Calu3 (cell line): Measurements from ENCODE around the gene ABCB10. TPM values are rescaled to one million over a fixed set of nuclear protein-coding genes. Genes with fewer than 3 reads are reported as not detected.
A peak's percentile ranks its signal among the peaks of the same experiment; 100 is the strongest.
"Not testable (repeated sequence)": the region's sequence is repeated elsewhere in the genome, so short reads cannot be mapped to it uniquely, and the experiment has no call there.

ENCODE experiments used
- BruUV-seq: library from RNA; stranded (reverse); fragments of 400-500 nt; replicated peaks from 2 replicates; lab custom pipeline; 2021; lab: Mats Ljungman, UMichigan
- CTCF ChIA-PET: fragments of 300-600 bp; sonication (Branson Sonifier 250); formaldehyde crosslinking; loops from one replicate; lab custom pipeline; 2022; ENCODE audit warnings: antibody characterized with exemption; lab: Charles Lee
- DNase-seq: peaks from one replicate; pipeline ENCODE4 v3.0.0; 2022
- H3K27ac Mint-ChIP-seq: one replicate; pipeline ENCODE4 v1.8.0; 2022; ENCODE audit warnings: mixed read lengths; ENCODE audit not compliant: unreplicated experiment
- H3K27me3 Mint-ChIP-seq: one replicate; pipeline ENCODE4 v1.8.0; 2022; ENCODE audit warnings: mixed read lengths; ENCODE audit not compliant: unreplicated experiment
- H3K36me3 Mint-ChIP-seq: one replicate; pipeline ENCODE4 v1.8.0; 2022; ENCODE audit warnings: mild to moderate bottlenecking, moderate library complexity, mixed read lengths; ENCODE audit not compliant: insufficient read depth, unreplicated experiment
- H3K4me1 Mint-ChIP-seq: one replicate; pipeline ENCODE4 v1.8.0; 2022; ENCODE audit warnings: mild to moderate bottlenecking, low read depth, mixed read lengths; ENCODE audit not compliant: unreplicated experiment
- H3K4me3 Mint-ChIP-seq: one replicate; pipeline ENCODE4 v1.8.0; 2022; ENCODE audit warnings: mild to moderate bottlenecking, low read depth, moderate library complexity, mixed read lengths; ENCODE audit not compliant: unreplicated experiment
- H3K9me3 Mint-ChIP-seq: one replicate; pipeline ENCODE4 v1.8.0; 2022; ENCODE audit warnings: low read depth, mixed read lengths; ENCODE audit not compliant: unreplicated experiment
- CTCF ChIP-seq: fragments of 200-600 bp; IDR thresholded peaks from one replicate; pipeline ENCODE4 v1.8.0; 2022; ENCODE audit warnings: antibody characterized with exemption; ENCODE audit not compliant: unreplicated experiment
- intact Hi-C: fragments of 100-400 bp; cut with micrococcal nuclease; formaldehyde crosslinking; loops from one replicate; pipeline ENCODE4 v1.10.0; 2022; ENCODE audit not compliant: unreplicated experiment
- total RNA-seq: library from RNA; stranded (reverse); gene quantifications from 2 replicates; pipeline ENCODE4 v1.2.3, GENCODE V29; 2022

The ABCB10 gene
- total RNA-seq, 1 experiment from 2014 or later: 19.9 TPM

- no TSS peak for BruUV-seq
- Mint-ChIP-seq H3K4me1 (peaks cover 8% of the 10 kb centered on the region), H3K27me3 (no peaks in the 10 kb centered on the region), H3K27ac (no peak overlapping the region), H3K4me3 (no peak overlapping the region), H3K36me3 (peaks cover 21% of the 10 kb centered on the region), H3K9me3 (no peaks in the 10 kb centered on the region)
- CTCF ChIA-PET: no interaction called here
- TF ChIP-seq CTCF: no peak
- no peak for DNase-seq
- intact Hi-C loops: no loop called here
These were observed 4.2 kb upstream of the ABCB10 start for GRCh38 chr1:229562686-229563085.

- BruUV-seq: no TSS peak
- CTCF ChIA-PET: no interaction called here
These were observed 2.6 kb upstream of the ABCB10 start for GRCh38 chr1:229561141-229561540.

GRCh38 chr1:229560124-229560523 is 1.6 kb upstream of the ABCB10 start:
- H3K27me3 Mint-ChIP-seq, CTCF ChIA-PET, intact Hi-C loops, BruUV-seq, DNase-seq, H3K9me3 Mint-ChIP-seq: not testable (repeated sequence)
- Mint-ChIP-seq H3K4me3 (peak overlapping the region; percentile 92), H3K27ac (peak overlapping the region; percentile 66), H3K36me3 (peaks cover 24% of the 10 kb centered on the region), H3K4me1 (peaks cover 23% of the 10 kb centered on the region)

More at GRCh38 chr1:229561141-229561540, 2.6 kb upstream of the ABCB10 start:
- DNase-seq: no peak
- intact Hi-C loops: no loop called here
- Mint-ChIP-seq H3K27ac (no peak overlapping the region), H3K4me1 (peaks cover 21% of the 10 kb centered on the region), H3K27me3 (no peaks in the 10 kb centered on the region), H3K9me3 (no peaks in the 10 kb centered on the region), H3K4me3 (no peak overlapping the region), H3K36me3 (peaks cover 24% of the 10 kb centered on the region)
- no peak for TF ChIP-seq CTCF

- BruUV-seq: TSS peak; percentile 86
- intact Hi-C loops: loop anchor here (5.0 kb wide), 1 partner anchor 68 kb away; the partner anchor contains the start of genes TAF5L and URB2
- H3K9me3 Mint-ChIP-seq, H3K27me3 Mint-ChIP-seq: not testable (repeated sequence)
- Mint-ChIP-seq H3K4me3 (peak overlapping the region; percentile 92), H3K27ac (peak overlapping the region; percentile 66), H3K36me3 (peaks cover 24% of the 10 kb centered on the region), H3K4me1 (peaks cover 23% of the 10 kb centered on the region)
- peak; percentile 30 for DNase-seq
- CTCF ChIA-PET: interaction anchor here (0.6 to 1.5 kb wide), 11 partner anchors 10 to 646 kb away, joined by 3 to 10 read pairs (median 6); partner anchors contain the start of genes TAF5L and URB2
These were observed 862 bp upstream of the ABCB10 start for GRCh38 chr1:229559336-229559801.

GRCh38 chr1:229557913-229558414 is 543 bp downstream of the ABCB10 start:
- peak; percentile 66 for DNase-seq
- BruUV-seq: no TSS peak

More at GRCh38 chr1:229557913-229558414, 543 bp downstream of the ABCB10 start:
- CTCF ChIA-PET: interaction anchor here (0.6 to 1.5 kb wide), 6 partner anchors 11 to 300 kb away, joined by 3 to 9 read pairs (median 4); partner anchors contain the start of genes TAF5L and URB2
- H3K36me3 Mint-ChIP-seq: peaks cover 24% of the 10 kb centered on the region
- H3K4me1 Mint-ChIP-seq: peaks cover 23% of the 10 kb centered on the region
- intact Hi-C loops: loop anchor here (5.0 kb wide), 1 partner anchor 69 kb away; the partner anchor contains the start of genes TAF5L and URB2
- H3K9me3 Mint-ChIP-seq: no peaks in the 10 kb centered on the region
- no peak for TF ChIP-seq CTCF
- H3K4me3 Mint-ChIP-seq: peak overlapping the region; percentile 92
- no peak overlapping the region for H3K27ac Mint-ChIP-seq
- H3K27me3 Mint-ChIP-seq: no peaks in the 10 kb centered on the region
